GM21717 (cell line): ENCODE measurements around the gene LOC101059915.

ENCODE experiments used
- ATAC-seq: cut with Tn5 transposase; IDR thresholded peaks from one replicate; pipeline ENCODE4 v1.9.1; 2021; ENCODE audit warnings: mild to moderate bottlenecking, moderate library complexity; ENCODE audit not compliant: unreplicated experiment

LOC101059915 gene

GRCh38 chrX:71667328-71668247 lies at the start of gene LOC101059915:
TSS of gene LOC101059915 (plus strand) at chrX:71667546.
- no peak for ATAC-seq

- ATAC-seq = no peak
Observed at GRCh38 chrX:71617742-71618141, 49.6 kb upstream of the LOC101059915 start.

- ATAC-seq = peak; percentile 53
Observed at GRCh38 chrX:71618303-71618721, 49.0 kb upstream of the LOC101059915 start, which contains the start of gene CXCR3. TSS of gene CXCR3 (minus strand) at chrX:71618511. CDS start at chrX:71618449, 62 bp downstream.

DNA sequence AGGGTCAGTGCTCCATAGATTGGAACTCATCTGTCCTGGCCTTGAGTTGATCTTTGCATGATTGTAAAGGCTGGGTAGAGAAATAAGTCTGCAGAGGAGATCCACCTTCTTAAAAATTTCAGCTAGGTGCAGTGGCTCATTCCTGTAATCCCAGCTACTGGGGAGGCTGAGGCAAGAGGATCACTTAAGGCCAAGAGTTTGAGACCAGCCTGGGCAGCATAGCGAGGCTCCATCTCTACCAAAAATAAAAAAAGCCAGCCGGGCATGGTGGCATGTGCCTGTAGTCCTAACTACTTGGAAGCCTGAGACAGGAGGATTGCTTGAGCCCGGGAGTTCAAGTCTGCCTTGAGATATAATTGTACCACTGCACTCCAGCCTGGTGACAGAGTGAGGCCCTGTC lies 48.6 kb upstream of the LOC101059915 start:
- ATAC-seq = no peak

GRCh38 chrX:71619193-71619592 lies 48.2 kb upstream of the LOC101059915 start:
- no peak for ATAC-seq

GRCh38 chrX:71619986-71620385 lies 47.4 kb upstream of the LOC101059915 start:
- no peak for ATAC-seq

DNA sequence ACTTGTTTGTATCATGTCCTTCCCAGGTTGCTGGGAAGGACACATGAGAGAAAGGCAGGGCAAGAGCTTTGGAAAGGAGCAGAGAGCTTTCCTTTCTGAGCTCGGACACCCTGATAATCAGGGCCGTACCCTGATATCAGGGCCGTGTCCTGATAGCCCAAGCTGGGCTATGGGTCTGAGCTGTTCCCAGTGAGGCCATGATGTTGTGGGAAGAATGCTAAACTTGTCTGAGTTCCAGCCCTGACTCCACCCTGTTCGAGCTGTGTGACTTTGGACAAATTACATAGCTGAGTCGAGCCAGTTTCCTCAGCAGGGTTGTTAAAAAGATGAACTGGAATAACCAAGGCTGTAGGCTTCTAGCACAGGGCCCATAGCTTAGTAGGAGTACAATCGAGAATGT lies 45.7 kb upstream of the LOC101059915 start:
- no peak for ATAC-seq

- no peak for ATAC-seq
Observed at GRCh38 chrX:71622032-71622575, 45.2 kb upstream of the LOC101059915 start.

DNA sequence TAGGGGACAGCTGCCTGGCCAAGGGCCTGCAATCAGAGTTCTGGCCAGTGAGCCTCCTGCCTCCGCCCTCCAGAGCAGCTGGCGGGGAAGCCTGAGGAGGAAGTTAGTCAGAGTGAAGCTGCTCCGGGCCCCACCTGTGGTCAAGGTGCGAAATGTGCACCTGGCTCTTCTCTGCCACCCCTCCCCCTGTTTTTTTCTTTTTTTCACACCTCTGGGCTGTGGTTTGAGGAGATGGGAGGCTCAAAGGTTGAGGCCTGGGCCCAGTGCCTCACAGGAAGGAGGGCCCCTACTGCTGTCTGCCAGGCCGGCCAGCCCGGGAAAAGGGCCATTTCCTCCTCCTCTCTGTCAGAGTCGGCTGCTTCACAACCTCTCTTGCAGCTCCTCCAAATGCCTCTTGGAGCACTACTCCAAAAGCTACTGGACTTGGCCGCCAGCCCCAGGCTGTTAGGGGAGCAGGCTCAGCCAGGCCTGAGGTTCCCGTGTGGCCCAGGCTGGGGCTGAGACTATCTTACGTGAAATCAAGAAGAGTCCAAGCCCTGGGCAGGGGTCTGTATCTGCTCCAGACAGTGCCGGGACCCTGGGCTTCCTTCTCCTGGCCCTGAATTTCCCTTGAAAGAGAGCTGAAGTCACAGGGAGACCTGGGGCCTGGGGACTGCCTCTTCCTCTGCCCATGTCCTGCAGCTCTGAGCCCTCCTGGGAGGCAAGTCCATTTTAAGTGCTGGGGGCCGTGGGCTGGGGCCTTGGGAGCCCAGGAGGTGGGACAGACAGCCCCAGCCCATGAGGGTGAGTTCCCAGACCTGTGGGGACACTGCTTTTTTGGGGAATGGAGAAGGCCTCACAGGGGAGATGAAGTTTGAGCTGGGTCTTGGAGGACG lies 44.5 kb upstream of the LOC101059915 start:
- ATAC-seq = peak; percentile 52

DNA sequence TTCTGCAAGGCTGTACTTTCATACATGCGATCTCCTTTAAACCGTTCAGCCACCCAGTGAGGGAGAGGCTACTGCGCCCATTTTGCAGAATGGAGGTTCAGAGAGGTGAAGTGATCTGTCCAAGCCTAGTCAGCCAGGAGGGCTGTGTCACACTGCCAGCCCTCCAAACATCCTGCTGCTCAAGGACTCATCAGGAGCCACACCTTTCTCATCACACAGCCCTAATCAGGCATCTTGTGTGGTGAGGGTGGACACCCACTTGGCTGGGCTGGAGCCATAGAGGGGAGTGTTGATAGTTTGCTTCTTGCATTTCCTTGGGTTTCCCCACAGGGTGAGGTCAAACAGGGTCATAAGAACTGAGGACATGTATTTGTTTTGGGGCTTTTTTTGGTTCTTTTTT lies 43.6 kb upstream of the LOC101059915 start:
- ATAC-seq = no peak

GRCh38 chrX:71625471-71625870 lies 41.9 kb upstream of the LOC101059915 start:
- ATAC-seq = no peak

- no peak for ATAC-seq
Observed at GRCh38 chrX:71626576-71626975, 40.8 kb upstream of the LOC101059915 start.

DNA sequence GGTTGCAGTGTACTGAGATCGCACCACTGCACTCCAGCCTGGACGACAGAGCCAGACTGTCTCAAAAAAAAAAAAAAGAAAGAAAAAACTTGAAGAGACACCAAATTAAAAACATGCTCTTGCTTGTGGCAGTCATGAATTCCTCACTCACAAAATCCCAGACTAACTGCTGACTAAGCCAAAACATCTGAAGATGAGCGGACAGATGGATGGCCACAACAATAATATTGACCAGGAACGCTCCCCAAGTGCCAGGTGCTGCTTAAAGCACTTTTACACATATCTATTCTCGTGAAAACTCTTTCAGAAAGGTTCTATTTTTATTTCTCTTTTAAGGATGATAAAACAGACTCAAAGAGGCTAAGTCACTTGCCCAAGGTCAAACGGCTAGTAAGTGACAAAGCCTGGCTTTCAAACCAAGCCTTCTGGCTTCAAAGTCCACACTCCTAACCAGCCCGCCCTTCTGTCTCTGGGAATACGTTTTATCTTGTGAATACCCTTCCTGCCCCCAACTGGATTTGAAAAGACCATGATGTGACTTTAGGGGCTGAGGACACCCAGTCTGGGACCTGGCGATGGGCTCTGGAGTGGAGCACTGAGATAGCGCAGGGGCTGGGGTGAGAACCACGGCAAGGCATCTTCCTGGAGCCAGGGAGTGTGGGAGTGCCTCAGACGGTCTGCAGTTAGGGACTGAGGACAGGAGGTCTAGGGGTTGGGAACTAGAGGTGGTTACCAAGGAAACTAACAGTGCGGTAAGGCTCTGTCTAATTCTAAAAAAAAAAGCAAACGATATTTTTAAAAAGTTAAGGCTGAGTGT lies 39.5 kb upstream of the LOC101059915 start:
- no peak for ATAC-seq

DNA sequence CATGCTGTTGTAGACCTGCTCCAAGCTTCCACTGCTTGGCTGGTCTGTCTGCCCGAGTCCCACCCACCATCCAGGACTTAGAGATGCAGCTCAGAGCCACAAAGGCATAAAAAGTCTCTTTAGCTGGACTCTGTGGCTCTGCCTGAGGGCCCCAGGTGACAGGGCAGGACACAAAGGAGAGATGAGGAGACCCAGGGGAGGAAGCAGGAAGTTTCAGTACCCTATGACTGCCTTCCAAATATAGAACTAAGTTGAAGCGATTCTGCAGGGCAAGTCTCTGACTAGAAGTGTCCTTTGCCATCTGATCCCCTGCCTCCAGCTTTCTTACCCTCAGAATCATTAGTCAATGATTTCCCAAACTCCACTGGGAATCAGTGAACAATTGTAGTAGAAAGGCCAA lies 37.9 kb upstream of the LOC101059915 start:
- peak; percentile 66 for ATAC-seq

- ATAC-seq = no peak
Observed at GRCh38 chrX:71632923-71633657, 34.3 kb upstream of the LOC101059915 start.

GRCh38 chrX:71634366-71634765 lies 33.0 kb upstream of the LOC101059915 start:
- ATAC-seq = no peak

- ATAC-seq = peak; percentile 39
Observed at GRCh38 chrX:71636438-71637252, 30.7 kb upstream of the LOC101059915 start.

DNA sequence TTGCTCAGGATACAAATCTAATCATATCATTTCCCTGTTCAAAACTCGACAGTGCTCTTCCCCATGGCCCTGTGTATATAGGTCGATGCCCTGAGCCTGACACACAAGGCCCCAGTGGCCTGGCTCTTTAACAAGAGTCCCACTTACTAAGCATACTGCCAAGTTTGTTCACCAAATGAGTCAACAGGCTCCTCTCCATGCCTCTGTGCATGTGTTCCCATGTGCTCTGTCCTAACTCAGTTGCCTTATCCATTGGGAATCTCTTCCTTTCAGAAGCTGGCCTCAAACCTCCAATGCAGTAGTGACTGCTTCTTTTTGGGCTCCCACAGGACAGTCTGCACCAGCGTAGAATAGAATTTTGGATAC lies 30.1 kb upstream of the LOC101059915 start:
- no peak for ATAC-seq

DNA sequence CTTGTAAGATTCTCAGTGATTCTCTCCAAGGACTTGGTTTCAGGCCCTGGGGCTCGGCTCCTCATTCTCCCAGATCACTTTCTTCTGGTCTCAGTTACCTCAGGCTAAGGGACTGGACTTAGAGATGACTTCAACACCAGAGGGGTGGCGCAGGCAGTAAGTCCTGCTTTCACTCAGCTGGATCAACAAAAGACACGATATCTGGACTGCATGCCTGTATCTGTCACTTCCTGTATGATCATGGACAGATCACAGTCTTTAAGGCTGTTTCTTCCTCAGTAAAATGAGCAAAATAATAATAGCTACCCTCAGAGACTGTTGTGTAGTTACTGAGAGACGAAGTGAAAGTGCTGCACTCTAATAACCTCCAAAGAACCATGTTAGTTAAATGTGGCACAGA lies 29.5 kb upstream of the LOC101059915 start:
- peak; percentile 41 for ATAC-seq
